GM12872 (cell line): ENCODE measurements around the gene DHCR24.

Experiments
- CTCF ChIP-seq: IDR thresholded peaks from 3 replicates; pipeline ENCODE4 v1.5.1; 2011; ENCODE audit warnings: low read depth, mild to moderate bottlenecking, low read length, moderate library complexity; ENCODE audit not compliant: insufficient read depth

Gene DHCR24

DNA sequence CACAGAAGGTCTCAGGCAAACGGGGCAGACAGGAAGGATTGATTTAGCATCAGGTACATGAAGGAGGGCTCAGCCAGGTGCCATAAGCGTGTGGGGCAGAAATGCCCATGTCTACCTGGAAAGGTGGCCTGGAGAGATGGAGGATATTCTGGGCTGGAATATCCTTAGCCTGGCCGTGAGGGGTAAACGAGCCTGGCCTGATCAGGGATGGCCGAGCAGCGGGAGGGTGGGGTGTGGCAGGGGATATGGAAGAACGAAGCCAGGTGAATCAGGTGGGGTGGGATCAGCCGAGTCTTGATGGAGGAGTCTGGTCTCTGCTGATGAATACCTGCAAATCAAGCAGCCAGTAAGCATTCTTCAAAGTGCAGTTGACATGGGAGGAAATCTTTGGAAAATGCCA lies 50.4 kb downstream of the DHCR24 start:
- no peak for TF ChIP-seq CTCF

DNA sequence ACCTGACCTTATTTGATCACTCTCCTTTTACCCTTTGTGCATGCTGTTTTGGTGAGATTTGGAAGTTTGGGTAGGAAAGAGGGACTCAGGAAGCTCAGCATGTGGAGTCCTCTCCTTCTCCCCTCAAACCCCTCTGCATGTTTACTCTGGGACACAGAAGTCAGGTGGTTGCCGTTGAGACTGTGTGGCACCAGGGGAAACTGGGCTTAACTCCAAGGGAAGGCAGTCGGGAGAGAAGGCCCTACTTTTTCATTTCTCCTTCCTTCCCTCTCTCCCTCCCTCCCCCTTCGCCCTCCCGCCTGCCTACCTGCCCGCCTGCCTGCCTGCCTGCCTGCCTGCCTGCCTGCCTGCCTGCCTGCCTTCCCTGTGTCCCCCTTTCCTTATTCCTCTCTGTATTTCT lies 51.0 kb downstream of the DHCR24 start:
- no peak for TF ChIP-seq CTCF

DNA sequence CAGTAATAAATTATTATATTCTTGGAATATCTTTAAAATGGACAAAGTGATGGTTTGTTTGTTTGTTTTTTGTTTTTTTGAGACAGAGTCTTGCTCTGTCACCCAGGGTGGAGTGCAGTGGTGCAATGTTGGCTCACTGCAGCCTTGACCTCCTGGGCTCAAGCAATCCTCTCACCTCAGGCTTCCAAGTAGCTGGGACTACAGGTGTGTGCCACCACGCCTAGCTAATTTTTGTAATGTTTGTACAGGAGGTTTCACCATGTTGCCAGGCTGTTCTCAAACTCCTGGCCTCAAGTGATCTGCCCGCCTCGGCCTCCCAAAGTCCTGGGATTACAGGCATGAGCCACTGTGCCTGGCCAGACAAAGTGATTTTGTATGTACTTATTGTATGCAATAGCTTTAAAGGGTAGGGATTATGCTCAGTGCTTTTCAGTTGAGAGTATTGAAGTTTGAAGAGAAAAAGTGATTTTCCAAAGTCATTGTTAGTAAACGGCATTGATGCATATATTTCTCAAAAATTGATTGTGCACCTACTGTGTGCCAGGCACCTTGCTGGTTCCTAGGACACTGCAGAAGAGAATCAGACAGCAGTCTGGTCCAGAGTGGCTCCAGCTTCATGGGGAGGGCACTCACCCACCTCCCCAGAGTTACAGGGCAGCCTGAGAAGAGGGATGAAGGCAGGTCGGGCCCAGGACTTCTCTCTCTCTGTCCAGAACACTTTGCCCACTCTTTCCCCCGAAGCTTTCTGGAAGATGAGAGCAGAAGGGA lies 51.7 kb downstream of the DHCR24 start:
- TF ChIP-seq CTCF = no peak

DNA sequence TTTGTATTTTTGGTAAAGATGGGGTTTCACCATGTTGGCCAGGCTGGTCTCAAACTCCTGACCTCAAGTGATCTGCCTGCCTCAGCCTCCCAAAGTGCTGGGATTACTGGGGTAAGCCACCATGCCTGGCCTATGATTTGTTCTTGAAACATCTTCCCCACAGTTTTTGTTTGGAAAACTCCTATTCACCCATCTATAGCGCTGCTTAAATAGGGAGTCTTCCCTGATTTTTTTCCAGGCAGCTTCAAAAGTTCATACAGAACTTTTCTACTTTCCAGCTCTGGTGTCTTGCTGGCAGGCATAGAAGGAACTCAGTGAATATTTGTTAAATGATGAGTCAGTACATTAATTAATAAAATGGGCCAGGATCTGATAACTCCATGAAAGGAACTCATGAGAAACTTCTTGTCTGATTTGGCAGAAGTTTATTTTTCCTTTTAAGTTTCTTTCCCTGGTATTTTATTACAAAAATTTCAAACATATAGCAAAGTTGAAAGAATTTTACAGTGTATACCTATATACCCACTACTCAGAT lies 52.9 kb downstream of the DHCR24 start:
- no peak for TF ChIP-seq CTCF

GRCh38 chr1:54833121-54833520 lies 53.9 kb downstream of the DHCR24 start:
- no peak for TF ChIP-seq CTCF

- no peak for TF ChIP-seq CTCF
Observed at GRCh38 chr1:54826226-54826816, 60.7 kb downstream of the DHCR24 start.

DNA sequence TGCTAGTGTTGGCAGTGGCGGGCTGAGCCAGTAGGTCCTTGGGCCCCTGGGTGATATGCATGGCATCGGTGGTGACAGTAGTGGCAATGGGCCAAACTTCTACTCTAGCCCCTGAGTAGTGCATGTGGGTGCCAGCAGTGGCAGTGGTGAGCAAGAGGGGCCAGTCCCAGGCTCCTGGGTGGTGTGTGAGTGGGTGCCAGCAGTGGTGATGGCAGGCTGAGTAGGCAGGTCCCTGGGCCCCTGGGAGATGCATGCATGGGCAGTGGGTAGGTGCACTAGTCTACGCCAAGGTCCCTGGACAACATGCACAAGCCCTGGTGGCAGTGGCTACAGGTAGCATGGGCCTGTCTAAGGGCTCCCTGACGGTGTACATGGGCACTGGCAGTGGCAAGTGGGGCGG lies 61.3 kb downstream of the DHCR24 start:
- no peak for TF ChIP-seq CTCF
